GM13977 (cell line): Measurements from ENCODE around the gene BEST2.

Experiments used
- DNase-seq: peaks from one replicate; pipeline ENCODE4 v3.0.0; 2012; ENCODE audit warnings: low spot score
- CTCF ChIP-seq: IDR thresholded peaks from 2 replicates; pipeline ENCODE4 v1.5.1; 2012; ENCODE audit warnings: mild to moderate bottlenecking, control low read depth; ENCODE audit not compliant: insufficient read depth; ENCODE audit errors: extremely low read depth, missing control alignments
- in situ Hi-C: fragments of 300-500 bp; cut with MboI; formaldehyde crosslinking; loops from one replicate; pipeline ENCODE4 v1.12.0; 2022; ENCODE audit warnings: low sequenced_read_pairs, low pct_unique_long_range_greater_than_20kb, mixed read lengths, inconsistent platforms; ENCODE audit not compliant: unreplicated experiment

BEST2 gene

GRCh38 chr19:12727745-12728433 lies 23.7 kb upstream of the BEST2 start:
- no peak for TF ChIP-seq CTCF
- in situ Hi-C loops, result no loop called here
- no peak for DNase-seq

- TF ChIP-seq CTCF, result no peak
- DNase-seq, result no peak
- in situ Hi-C loops, result no loop called here
Observed at GRCh38 chr19:12730064-12730463, 21.5 kb upstream of the BEST2 start.

- no peak for TF ChIP-seq CTCF
- in situ Hi-C loops, result no loop called here
- DNase-seq, result no peak
Observed at GRCh38 chr19:12731337-12731736, 20.3 kb upstream of the BEST2 start.

- TF ChIP-seq CTCF, result peak; percentile 55
- in situ Hi-C loops, result no loop called here
- peak; percentile 79 for DNase-seq
Observed at GRCh38 chr19:12733369-12734214, 18.0 kb upstream of the BEST2 start.

- no peak for TF ChIP-seq CTCF
Observed at GRCh38 chr19:12736995-12737834, 14.4 kb upstream of the BEST2 start, which contains the start of gene GET3. GET3 (plus strand) TSS chr19:12737497; CDS start chr19:12737506, 9 bp downstream.

GRCh38 chr19:12737835-12738351 lies 13.7 kb upstream of the BEST2 start:
- TF ChIP-seq CTCF, result no peak
- no peak for DNase-seq
- in situ Hi-C loops, result no loop called here

More at GRCh38 chr19:12736995-12737834, 14.4 kb upstream of the BEST2 start, which contains the start of gene GET3:
- DNase-seq, result peak; percentile 94
- in situ Hi-C loops, result no loop called here
